HEK293 (cell line): ENCODE results near the gene MBNL3.

ENCODE experiments used
- CTCF ChIA-PET: fragments of 350-600 bp; formaldehyde crosslinking; extraction: SDS; loops from one replicate; lab custom pipeline; 2021; ENCODE audit warnings: antibody characterized with exemption; lab: Yijun Ruan, JAX
- POLR2A ChIA-PET: fragments of 300-600 bp; formaldehyde crosslinking; extraction: SDS; loops from one replicate; lab custom pipeline; 2020; ENCODE audit warnings: antibody characterized with exemption, inconsistent platforms; lab: Yijun Ruan, JAX
- H3K27ac ChIP-seq: fragments of 200-500 bp; sonication (Bioruptor generic); 2 replicates; pipeline ENCODE4 v1.5.1; 2014; ENCODE audit warnings: low read depth, low read length, control low read depth, inconsistent platforms; ENCODE audit errors: extremely low read depth
- H3K36me3 ChIP-seq, 2 experiments: fragments of 200-500 bp in 1 of 2; sonication (Bioruptor generic) in 1 of 2; 1 replicate in 1 of 2; 2 replicates in 1 of 2; pipeline ENCODE4 v1.5.1; 2014 to 2017; ENCODE audit warnings: inconsistent platforms in 2 of 2, low read length in 2 of 2; ENCODE audit not compliant: control insufficient read depth in 2 of 2, insufficient read depth in 1 of 2
- H3K4me1 ChIP-seq: fragments of 200-500 bp; sonication (Bioruptor generic); 2 replicates; pipeline ENCODE4 v1.5.1; 2014; ENCODE audit warnings: mild to moderate bottlenecking, low read length, inconsistent platforms; ENCODE audit not compliant: control insufficient read depth, insufficient read depth
- H3K4me3 ChIP-seq: 2 replicates; pipeline ENCODE4 v1.5.1; 2011; ENCODE audit warnings: low read depth, mild to moderate bottlenecking, control low read depth, low read length, moderate library complexity
- H3K9me3 ChIP-seq: fragments of 200-500 bp; sonication (Bioruptor generic); 2 replicates; pipeline ENCODE4 v1.5.1; 2014; ENCODE audit warnings: low read depth, low read length, inconsistent platforms; ENCODE audit not compliant: control insufficient read depth, insufficient read depth
- EGR2 ChIP-seq: fragments of 450-650 bp; formaldehyde crosslinking; IDR thresholded peaks from 2 replicates; pipeline ENCODE4 v1.5.1; 2016; ENCODE audit warnings: low read depth, missing biosample characterization, missing genetic modification characterization
- OVOL3 ChIP-seq: fragments of 450-650 bp; formaldehyde crosslinking; IDR thresholded peaks from 2 replicates; pipeline ENCODE4 v1.5.1; 2016; ENCODE audit warnings: missing biosample characterization, missing genetic modification characterization
- PATZ1 ChIP-seq: fragments of 450-650 bp; formaldehyde crosslinking; IDR thresholded peaks from 2 replicates; pipeline ENCODE4 v1.5.1; 2016; ENCODE audit warnings: missing biosample characterization, missing genetic modification characterization
- TRIM28 ChIP-seq: IDR thresholded peaks from 2 replicates; pipeline ENCODE4 v1.6.1; 2011; ENCODE audit warnings: low read length, control low read depth, borderline replicate concordance
- ZBTB48 ChIP-seq: fragments of 450-650 bp; formaldehyde crosslinking; IDR thresholded peaks from 2 replicates; pipeline ENCODE4 v1.5.1; 2016; ENCODE audit warnings: missing biosample characterization, missing genetic modification characterization
- ZBTB8A ChIP-seq: fragments of 450-650 bp; formaldehyde crosslinking; IDR thresholded peaks from 2 replicates; pipeline ENCODE4 v1.5.1; 2016; ENCODE audit warnings: missing biosample characterization, missing genetic modification characterization
- ZFP3 ChIP-seq: fragments of 450-650 bp; formaldehyde crosslinking; IDR thresholded peaks from 2 replicates; pipeline ENCODE4 v1.5.1; 2016; ENCODE audit warnings: low read depth, missing biosample characterization, missing genetic modification characterization
- ZNF146 ChIP-seq: fragments of 450-650 bp; formaldehyde crosslinking; IDR thresholded peaks from 2 replicates; pipeline ENCODE4 v1.5.1; 2016; ENCODE audit warnings: missing biosample characterization, missing genetic modification characterization
- ZNF148 ChIP-seq: fragments of 450-650 bp; formaldehyde crosslinking; IDR thresholded peaks from 2 replicates; pipeline ENCODE4 v1.5.0; 2017; ENCODE audit warnings: missing biosample characterization, missing genetic modification characterization, borderline replicate concordance
- ZNF223 ChIP-seq: fragments of 450-650 bp; formaldehyde crosslinking; IDR thresholded peaks from 2 replicates; pipeline ENCODE4 v1.5.1; 2016; ENCODE audit warnings: missing biosample characterization, missing genetic modification characterization
- ZNF24 ChIP-seq: fragments of 450-650 bp; formaldehyde crosslinking; IDR thresholded peaks from 2 replicates; pipeline ENCODE4 v1.5.1; 2016; ENCODE audit warnings: missing biosample characterization, missing genetic modification characterization
- ZNF518A ChIP-seq: fragments of 450-650 bp; formaldehyde crosslinking; conservative IDR thresholded peaks from 2 replicates; pipeline ENCODE4 v1.5.1; 2016; ENCODE audit warnings: low read depth, missing biosample characterization, missing genetic modification characterization
- ZNF544 ChIP-seq: fragments of 450-650 bp; formaldehyde crosslinking; IDR thresholded peaks from 2 replicates; pipeline ENCODE4 v1.5.0; 2017; ENCODE audit warnings: missing biosample characterization, missing genetic modification characterization
- ZNF580 ChIP-seq: fragments of 450-650 bp; formaldehyde crosslinking; IDR thresholded peaks from 2 replicates; pipeline ENCODE4 v1.5.1; 2016; ENCODE audit warnings: missing biosample characterization, missing genetic modification characterization
- ZNF654 ChIP-seq: fragments of 450-650 bp; formaldehyde crosslinking; IDR thresholded peaks from 2 replicates; pipeline ENCODE4 v1.5.1; 2016; ENCODE audit warnings: low read depth, missing biosample characterization, missing genetic modification characterization
- ZNF707 ChIP-seq: fragments of 450-650 bp; formaldehyde crosslinking; IDR thresholded peaks from 2 replicates; pipeline ENCODE4 v1.5.1; 2016; ENCODE audit warnings: missing biosample characterization, missing genetic modification characterization
- ZNF785 ChIP-seq: fragments of 450-650 bp; formaldehyde crosslinking; IDR thresholded peaks from 2 replicates; pipeline ENCODE4 v1.5.1; 2016; ENCODE audit warnings: missing biosample characterization, missing genetic modification characterization
- ZNF792 ChIP-seq: fragments of 450-650 bp; formaldehyde crosslinking; IDR thresholded peaks from 2 replicates; pipeline ENCODE4 v1.5.1; 2016; ENCODE audit warnings: missing biosample characterization, missing genetic modification characterization
- ZSCAN18 ChIP-seq: fragments of 450-650 bp; formaldehyde crosslinking; IDR thresholded peaks from 2 replicates; pipeline ENCODE4 v1.5.1; 2016; ENCODE audit warnings: missing biosample characterization, missing genetic modification characterization

MBNL3 gene

GRCh38 chrX:132365490-132365889, 123.3 kb downstream of the MBNL3 start:
- H3K4me3 ChIP-seq, result no peak overlapping the region
- no peaks in the 10 kb centered on the region; the same call in 1 of the 2 replicates for H3K4me1 ChIP-seq
- no peaks in the 10 kb centered on the region for H3K9me3 ChIP-seq
- ChIA-PET CTCF (interaction anchor here (0.9 kb wide), 1 partner anchor 94 kb away, joined by 3 read pairs; no protein-coding TSS in a partner anchor), POLR2A (no interaction called here)
- no peaks in the 10 kb centered on the region for H3K36me3 ChIP-seq
- H3K27ac ChIP-seq, result no peak overlapping the region
- no peak for TF ChIP-seq PATZ1
- TF ChIP-seq EGR2, result no peak
- no peak for TF ChIP-seq OVOL3
- no peak for TF ChIP-seq ZBTB8A (tag by site-specific recombination)
- no peak for TF ChIP-seq ZNF707 (tag by site-specific recombination)

- Histone ChIP-seq H3K4me1 (no peaks in the 10 kb centered on the region; the same call in 1 of the 2 replicates), H3K4me3 (no peak overlapping the region), H3K36me3 (no peaks in the 10 kb centered on the region), H3K9me3 (no peaks in the 10 kb centered on the region), H3K27ac (no peak overlapping the region)
- TF ChIP-seq ZNF785, result no peak
- TF ChIP-seq ZSCAN18 (tag by site-specific recombination), result no peak
- no peak for TF ChIP-seq ZNF24 (tag by site-specific recombination)
- no peak for TF ChIP-seq ZFP3 (tag by site-specific recombination)
- TF ChIP-seq ZNF223, result no peak
- no peak for TF ChIP-seq ZNF580 (tag by site-specific recombination)
- ChIA-PET CTCF (no interaction called here), POLR2A (no interaction called here)
These were observed 124.5 kb downstream of the MBNL3 start for GRCh38 chrX:132364313-132364712.

GRCh38 chrX:132353430-132353829, 135.4 kb downstream of the MBNL3 start:
- H3K27ac ChIP-seq, result no peak overlapping the region
- H3K36me3 ChIP-seq, result no peaks in the 10 kb centered on the region
- no peaks in the 10 kb centered on the region; the same call in 1 of the 2 replicates for H3K9me3 ChIP-seq
- no peak overlapping the region for H3K4me3 ChIP-seq
- TF ChIP-seq TRIM28, result no peak
- no peak for TF ChIP-seq ZNF518A
- TF ChIP-seq ZNF544 (tag by site-specific recombination), result no peak
- TF ChIP-seq ZNF148 (tag by site-specific recombination), result no peak
- no peak for TF ChIP-seq ZNF654 (tag by site-specific recombination)
- no peak for TF ChIP-seq ZNF146 (tag by site-specific recombination)
- no peak for TF ChIP-seq ZNF792 (tag by site-specific recombination)
- TF ChIP-seq ZBTB48, result no peak
- ChIA-PET POLR2A (interaction anchor here (0.7 kb wide), 1 partner anchor 229 kb away, joined by 3 read pairs; no protein-coding TSS in a partner anchor), CTCF (no interaction called here)
- H3K4me1 ChIP-seq, result no peaks in the 10 kb centered on the region
